Lung (tissue), 12 donors: ENCODE data around the gene CCDC57. TPM values are rescaled to one million over a fixed set of nuclear protein-coding genes. Genes with fewer than 3 reads are reported as not detected.

Experiments
- ATAC-seq: fragments of 200-7000 bp; cut with Tn5 transposase; one replicate; pipeline ENCODE4 v1.9.1; 2020; ENCODE audit warnings: moderate number of reproducible peaks; ENCODE audit not compliant: insufficient read depth, low FRiP score
- DNase-seq, 3 donors: peaks; one replicate each; pipeline ENCODE4 v3.0.0-alpha.2; 2013 to 2017
- H3K27ac ChIP-seq, 2 donors: one replicate each; pipeline ENCODE4 v1.5.1; 2013; ENCODE audit warnings: mild to moderate bottlenecking in 2 of 2, moderate library complexity in 2 of 2, control low read depth in 1 of 2, inconsistent platforms in 1 of 2, low read depth in 1 of 2, low read length in 1 of 2
- H3K27me3 ChIP-seq, 3 donors: one replicate each; pipeline ENCODE4 v1.5.1; 2013; ENCODE audit warnings: low read length in 2 of 3; ENCODE audit not compliant: control insufficient read depth in 3 of 3, insufficient read depth in 3 of 3
- H3K36me3 ChIP-seq, 4 donors: one replicate each; pipeline ENCODE4 v1.5.1; 2013; ENCODE audit warnings: low read length in 4 of 4, mild to moderate bottlenecking in 1 of 4, moderate library complexity in 1 of 4; ENCODE audit not compliant: control insufficient read depth in 4 of 4, insufficient read depth in 4 of 4
- H3K4me1 ChIP-seq, 5 donors: one replicate each; pipeline ENCODE4 v1.5.1; 2013; ENCODE audit warnings: low read length in 5 of 5, mild to moderate bottlenecking in 2 of 5, moderate library complexity in 1 of 5; ENCODE audit not compliant: control insufficient read depth in 5 of 5, insufficient read depth in 5 of 5
- H3K4me3 ChIP-seq: one replicate; pipeline ENCODE4 v1.5.1; 2013; ENCODE audit warnings: mild to moderate bottlenecking, control low read depth, moderate library complexity
- H3K9ac ChIP-seq, 2 donors: one replicate each; pipeline ENCODE4 v1.5.1; 2013; ENCODE audit warnings: low read length in 2 of 2, control low read depth in 1 of 2; ENCODE audit not compliant: insufficient read depth in 1 of 2
- H3K9me3 ChIP-seq, 4 donors: one replicate each; pipeline ENCODE4 v1.5.1; 2013; ENCODE audit warnings: low read length in 3 of 4, mild to moderate bottlenecking in 1 of 4, moderate library complexity in 1 of 4; ENCODE audit not compliant: control insufficient read depth in 4 of 4, insufficient read depth in 3 of 4
- CTCF ChIP-seq: IDR thresholded peaks from 2 replicates; pipeline ENCODE4 v1.5.1; 2012; ENCODE audit warnings: mild to moderate bottlenecking; ENCODE audit errors: control extremely low read depth, extremely low read depth
- WGBS, 2 donors: extraction: QIAGEN DNeasy Blood & Tissue Kit; methylation state at CpG; one replicate each; pipeline ENCODE4 v1.1.7; 2013; 5-methylcytosine and 5-hydroxymethylcytosine counted together
- polyA plus RNA-seq, 2 donors: library from polyadenylated mRNA; stranded (reverse); fragments of 200-250 nt; gene quantifications; one replicate each; pipeline ENCODE4 v1.2.1, GENCODE V29; 2013
- total RNA-seq, 2 donors: library from RNA; depleted of rRNA in 1 of 2; stranded (reverse); fragments of >200 nt in 1 of 2; gene quantifications; one replicate each; pipeline ENCODE4 v1.2.1, GENCODE V29; 2014 to 2021
- donor health status: control.
- donor health status: control.
- donor health status: Bipolar disorder and iron deficiency.
- donor health status: healthy.
- donor health status: DM: yes; HTN: yes; CAD: no.

Gene CCDC57
- total and polyA plus RNA-seq, 4 donors: 33.2 to 128 (median 74.9) TPM

- ATAC-seq (no peak), DNase-seq (no peak)
- WGBS, 2 donors: 64 to 70% methylated on average over 17 of the region's 17 CpGs
- H3K4me3 ChIP-seq: no peak overlapping the region
- H3K9ac ChIP-seq: no peak overlapping the region
- H3K4me1 ChIP-seq: peaks cover 20 to 64% (median 54%) of the 10 kb centered on the region in 5 donors
- peaks cover 0 to 44% (median 13%) of the 10 kb centered on the region in 4 donors for H3K36me3 ChIP-seq
- TF ChIP-seq CTCF: no peak
- H3K27ac ChIP-seq: peak overlapping the region in 1 of 2 donors; percentile 63
- no peaks in the 10 kb centered on the region for H3K9me3 ChIP-seq
- no peaks in the 10 kb centered on the region for H3K27me3 ChIP-seq
Observed at GRCh38 chr17:82239401-82239925, 26.8 kb upstream of the CCDC57 start.

GRCh38 chr17:82238472-82239201 lies 26.0 kb upstream of the CCDC57 start:
- no peak for TF ChIP-seq CTCF
- Histone ChIP-seq H3K27me3 (no peaks in the 10 kb centered on the region), H3K4me3 (no peak overlapping the region), H3K9ac (no peak overlapping the region), H3K9me3 (no peaks in the 10 kb centered on the region), H3K27ac (peak overlapping the region in 1 of 2 donors; percentile 66), H3K4me1 (peaks cover 20 to 69% (median 54%) of the 10 kb centered on the region in 5 donors), H3K36me3 (peaks cover 0 to 36% (median 8%) of the 10 kb centered on the region in 4 donors)
- 27 to 28% methylated on average over 33 of the region's 33 CpGs for WGBS, 2 donors
- DNase-seq (peak; percentile 58 to 80 (median 76)), ATAC-seq (peak; percentile 64)

- ATAC-seq (no peak), DNase-seq (no peak)
- Histone ChIP-seq H3K4me1 (peaks cover 16 to 67% (median 54%) of the 10 kb centered on the region in 5 donors), H3K4me3 (no peak overlapping the region), H3K36me3 (peaks cover 0 to 30% (median 2%) of the 10 kb centered on the region in 4 donors), H3K27ac (peak overlapping the region in 1 of 2 donors; percentile 66), H3K9me3 (no peaks in the 10 kb centered on the region), H3K9ac (no peak overlapping the region), H3K27me3 (no peaks in the 10 kb centered on the region)
- WGBS, 2 donors: 77 to 79% methylated on average over 32 to 34 of the region's 34 CpGs
- TF ChIP-seq CTCF: no peak
Observed at GRCh38 chr17:82237746-82238471, 25.3 kb upstream of the CCDC57 start.
